ENCODE data around the gene SETBP1.

The SETBP1 gene

GRCh38 chr18:45100321-45101105 lies 419.8 kb downstream of the SETBP1 start:
- no peak for DNase-seq

DNA sequence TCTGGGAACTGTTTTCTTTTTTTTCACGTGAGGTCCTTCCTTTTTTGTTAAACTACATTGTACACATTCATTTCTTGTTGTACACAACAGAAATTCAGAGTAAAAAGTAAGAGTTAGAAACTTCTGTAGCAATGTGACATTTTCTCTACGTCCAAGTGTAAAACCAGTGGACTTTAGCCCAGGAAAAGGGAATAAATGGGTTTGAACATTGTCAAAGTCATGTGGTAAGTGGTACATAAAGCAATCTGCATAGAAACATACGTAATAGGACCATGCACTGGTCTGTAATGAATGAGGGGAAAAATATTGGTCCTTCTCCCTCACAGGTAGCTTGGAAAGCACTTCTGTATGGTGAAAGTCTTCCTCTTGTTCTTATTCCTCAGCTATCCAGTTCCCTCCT lies 421.4 kb downstream of the SETBP1 start:
- DNase-seq = no peak

DNA sequence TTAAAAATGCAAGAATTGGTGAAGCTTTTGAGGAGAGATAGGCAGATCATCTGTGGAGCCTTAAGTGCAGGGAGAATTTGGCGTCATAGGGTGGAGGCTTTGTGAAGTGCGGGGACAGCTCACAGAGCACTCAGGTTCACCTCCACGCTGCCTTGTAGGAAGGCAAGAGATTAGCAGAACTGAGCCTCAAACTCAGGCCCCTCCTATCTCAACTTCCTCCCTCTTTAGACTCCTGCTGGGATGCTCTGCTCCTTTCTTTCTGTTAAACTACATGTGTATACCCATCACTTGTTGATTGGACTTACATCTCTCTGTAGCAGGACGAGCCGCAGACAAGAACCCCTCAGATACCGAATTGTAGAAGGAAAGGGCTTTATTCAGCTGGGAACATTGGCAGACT lies 422.2 kb downstream of the SETBP1 start:
- DNase-seq = no peak

- no peak for DNase-seq
These were observed 422.8 kb downstream of the SETBP1 start for GRCh38 chr18:45103319-45104048.

DNA sequence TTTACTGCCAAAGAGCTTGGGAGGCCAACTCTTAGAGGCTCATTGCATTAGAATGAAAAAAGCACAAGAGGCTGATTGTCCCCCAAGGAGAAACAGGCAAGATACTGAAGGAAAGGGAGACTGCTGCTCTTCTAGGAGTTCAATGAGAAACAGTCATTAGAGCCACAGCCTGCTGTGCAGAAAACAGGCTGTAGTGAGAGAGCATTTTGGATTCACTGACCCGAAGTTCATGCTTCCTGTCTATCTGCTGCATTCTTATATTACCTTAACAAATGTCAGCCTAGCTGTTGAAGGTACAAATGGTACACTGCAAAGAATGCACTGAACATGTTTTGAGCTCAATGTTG lies 423.3 kb downstream of the SETBP1 start:
- no peak for DNase-seq

GRCh38 chr18:45106331-45106774 lies 425.7 kb downstream of the SETBP1 start:
- DNase-seq = no peak

DNA sequence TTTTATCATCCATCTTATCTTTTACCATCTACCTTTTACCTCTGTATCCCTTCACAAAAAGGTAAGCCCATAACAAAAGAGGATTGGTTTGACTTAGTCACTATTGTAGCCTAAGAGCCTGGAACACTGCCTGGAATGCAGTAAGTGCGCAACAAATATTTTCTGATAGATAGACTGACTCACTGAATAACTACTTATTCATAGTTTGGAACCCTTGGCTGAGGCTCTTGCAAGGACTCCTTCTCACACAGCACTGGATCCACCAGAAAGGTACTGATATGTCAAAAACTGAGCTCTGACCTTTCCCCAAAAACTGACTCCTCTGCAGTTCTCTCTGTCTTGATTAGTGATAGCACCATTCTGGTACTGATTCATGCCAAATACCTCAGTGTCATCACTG lies 426.7 kb downstream of the SETBP1 start:
- no peak for DNase-seq

DNA sequence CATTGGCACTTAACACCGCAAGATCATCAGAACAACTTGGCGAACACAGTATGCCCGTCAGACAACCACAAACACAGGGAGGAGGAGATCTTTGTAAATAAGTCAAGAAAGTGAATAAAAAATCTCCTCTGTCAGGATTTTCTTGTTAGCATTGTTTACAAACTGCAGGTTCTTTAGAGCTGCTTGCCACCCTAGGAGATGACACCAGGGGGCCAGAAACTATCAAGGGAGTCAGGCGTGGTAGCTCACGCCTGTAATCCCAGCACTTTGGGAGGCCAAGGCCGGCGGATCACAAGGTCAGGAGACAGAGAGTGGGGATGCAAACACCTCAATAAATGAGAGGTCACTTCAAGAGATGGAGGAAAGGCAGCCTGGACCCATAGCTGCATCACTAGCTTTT lies 428.1 kb downstream of the SETBP1 start:
- DNase-seq = no peak

GRCh38 chr18:45109271-45109670 lies 428.6 kb downstream of the SETBP1 start:
- DNase-seq = no peak

DNA sequence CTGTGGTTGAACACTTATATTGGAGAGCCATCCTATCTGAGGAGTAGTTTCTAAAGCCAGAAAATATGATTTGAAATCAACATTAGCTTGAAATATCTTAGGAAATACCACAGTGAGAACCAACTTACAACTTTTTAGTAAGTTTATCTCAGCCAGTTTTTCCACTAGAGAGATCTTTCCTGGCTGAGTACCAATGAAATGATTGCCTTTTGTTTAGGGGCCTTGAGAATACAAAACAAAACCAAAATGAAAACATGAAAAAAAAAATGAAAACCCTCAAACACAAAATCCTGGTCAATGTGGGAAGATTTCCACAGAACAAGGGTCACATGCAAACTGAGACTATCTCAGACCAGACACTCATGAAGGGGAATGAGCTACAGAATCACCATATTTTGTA lies 429.0 kb downstream of the SETBP1 start:
- no peak for DNase-seq

- DNase-seq = no peak
These were observed 430.2 kb downstream of the SETBP1 start for GRCh38 chr18:45110577-45111501.

GRCh38 chr18:45111502-45111848 lies 430.8 kb downstream of the SETBP1 start:
- DNase-seq = no peak

- DNase-seq = no peak
These were observed 432.0 kb downstream of the SETBP1 start for GRCh38 chr18:45112682-45113081.

GRCh38 chr18:45116116-45116515 lies 435.4 kb downstream of the SETBP1 start:
- DNase-seq = no peak

Measured in effector CD4-positive, alpha-beta T cell (primary cell).